LNCAP (cell line): ENCODE measurements around the gene NKX6-1.

Source experiments
- CTCF ChIP-seq: fragments of 450-650 bp; IDR thresholded peaks from 2 replicates; pipeline ENCODE4 v1.5.1; 2017; ENCODE audit warnings: mild to moderate bottlenecking

The NKX6-1 gene

GRCh38 chr4:84498203-84498934, 723 bp downstream of the NKX6-1 start:
- TF ChIP-seq CTCF, result no peak

- no peak for TF ChIP-seq CTCF
Measured at GRCh38 chr4:84497504-84498202, 1.4 kb downstream of the NKX6-1 start.

GRCh38 chr4:84496706-84497503, 2.2 kb downstream of the NKX6-1 start:
- TF ChIP-seq CTCF, result no peak

GRCh38 chr4:84496331-84496705, 2.8 kb downstream of the NKX6-1 start:
- TF ChIP-seq CTCF, result no peak

GRCh38 chr4:84495794-84496261, 3.3 kb downstream of the NKX6-1 start:
- TF ChIP-seq CTCF, result no peak

GRCh38 chr4:84495118-84495793, 3.8 kb downstream of the NKX6-1 start:
- TF ChIP-seq CTCF, result no peak

GRCh38 chr4:84494531-84494930, 4.6 kb downstream of the NKX6-1 start:
- TF ChIP-seq CTCF, result no peak
